ENCODE results near the gene ANKMY1. TPM values are rescaled to one million over a fixed set of nuclear protein-coding genes. Genes with fewer than 3 reads are reported as not detected.
"Not testable (repeated sequence)": the region's sequence is repeated elsewhere in the genome, so short reads cannot be mapped to it uniquely, and the experiment has no call there.

Gene ANKMY1
- total RNA-seq, 1 experiment from 2014 or later = 4.0 TPM

DNA sequence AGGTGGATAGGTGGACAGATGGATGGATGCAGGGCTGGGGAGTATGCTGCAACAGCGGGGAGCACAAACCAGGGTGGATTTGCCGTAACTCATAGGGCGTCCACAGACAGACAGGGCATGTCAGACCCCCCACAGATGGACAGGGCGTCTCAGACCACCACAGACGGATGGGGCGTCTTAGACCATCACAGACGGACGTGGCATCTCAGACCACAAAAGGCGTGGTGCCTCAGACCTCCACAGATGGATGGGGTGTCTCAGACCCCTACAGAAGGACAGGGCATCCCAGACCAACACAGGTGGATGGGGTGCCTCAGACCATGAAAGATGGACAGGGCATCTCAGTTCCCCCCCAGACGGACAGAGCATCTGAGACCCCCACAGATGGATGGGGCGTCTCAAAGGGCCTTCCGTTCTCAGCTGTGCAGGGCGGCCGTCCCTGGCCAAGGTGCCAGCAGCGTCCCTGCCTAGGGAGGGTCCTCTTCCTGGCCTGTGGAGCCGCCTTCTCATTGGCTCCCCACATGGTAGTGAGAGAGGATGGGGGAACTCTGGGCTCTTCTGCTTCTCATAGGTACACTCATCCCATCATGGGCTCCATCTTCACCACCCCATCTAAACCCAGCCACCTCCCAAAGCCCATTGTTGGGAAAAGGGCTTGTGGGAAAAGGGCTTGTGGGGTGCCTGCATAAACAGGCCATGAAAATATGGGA is 2.1 kb downstream of the ANKMY1 start:
- no peak for DNase-seq (ENCODE audit: low read depth)

DNA sequence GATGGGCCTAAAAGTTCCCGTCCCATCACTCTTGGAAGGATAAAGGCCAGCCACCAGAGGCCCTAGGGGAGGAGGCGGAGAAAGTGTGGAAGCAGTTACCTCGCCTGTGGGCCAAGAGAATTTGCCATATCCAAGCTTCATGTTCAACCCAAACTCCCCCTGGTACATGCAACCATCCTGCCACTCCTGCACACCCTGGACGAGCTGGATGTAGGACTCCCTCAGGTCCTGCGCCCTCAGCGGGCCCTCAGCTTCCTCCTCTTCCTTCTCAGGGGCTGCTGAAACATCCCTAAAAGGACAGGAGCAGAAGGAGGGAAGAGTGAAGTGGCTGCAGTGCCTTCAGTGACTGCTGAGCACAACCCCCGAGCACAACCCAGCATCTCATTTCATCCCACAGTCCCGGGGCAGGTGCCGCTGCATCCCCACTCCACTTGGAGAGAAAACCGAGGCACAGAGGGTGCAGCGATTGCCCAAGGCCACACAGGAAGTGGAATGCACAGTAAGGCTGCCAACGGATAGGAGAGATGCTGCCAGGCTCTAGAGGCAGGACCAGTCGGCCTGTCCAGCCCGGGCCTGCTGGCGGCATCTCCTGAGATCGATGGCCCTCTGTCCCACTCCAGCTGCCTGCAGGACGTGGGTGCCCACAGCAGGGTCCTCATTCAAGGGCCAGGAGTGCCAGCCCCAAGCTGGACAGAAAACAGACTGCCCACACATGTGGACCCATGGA is 2.9 kb downstream of the ANKMY1 start:
- no peak for DNase-seq (ENCODE audit: low read depth)

DNA sequence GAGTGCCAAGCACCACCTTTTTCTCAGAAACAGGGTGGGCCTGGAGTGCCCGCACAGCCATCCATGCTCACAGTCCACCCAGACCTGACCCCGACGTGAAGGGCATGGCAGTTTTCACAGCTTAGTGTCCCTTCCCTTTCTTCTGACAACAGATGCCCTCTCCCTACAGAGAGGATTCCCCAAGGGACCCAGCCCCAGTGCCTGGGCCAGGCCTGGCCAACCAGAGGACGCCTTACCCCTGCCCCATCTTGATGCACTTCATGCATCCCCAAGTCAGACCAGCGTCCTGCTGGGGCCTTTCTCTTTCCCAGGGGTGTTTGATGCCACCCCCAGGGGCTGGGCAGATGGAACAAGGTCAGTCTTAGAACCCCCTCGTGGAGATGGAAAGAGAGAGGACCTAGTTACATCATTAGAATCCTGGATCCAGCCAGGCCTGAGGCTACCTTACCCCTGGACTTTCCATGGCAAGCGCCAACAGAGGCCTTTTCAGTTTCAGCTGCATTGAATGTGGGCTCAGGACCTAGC is 3.8 kb downstream of the ANKMY1 start:
- no peak for DNase-seq (ENCODE audit: low read depth)

DNA sequence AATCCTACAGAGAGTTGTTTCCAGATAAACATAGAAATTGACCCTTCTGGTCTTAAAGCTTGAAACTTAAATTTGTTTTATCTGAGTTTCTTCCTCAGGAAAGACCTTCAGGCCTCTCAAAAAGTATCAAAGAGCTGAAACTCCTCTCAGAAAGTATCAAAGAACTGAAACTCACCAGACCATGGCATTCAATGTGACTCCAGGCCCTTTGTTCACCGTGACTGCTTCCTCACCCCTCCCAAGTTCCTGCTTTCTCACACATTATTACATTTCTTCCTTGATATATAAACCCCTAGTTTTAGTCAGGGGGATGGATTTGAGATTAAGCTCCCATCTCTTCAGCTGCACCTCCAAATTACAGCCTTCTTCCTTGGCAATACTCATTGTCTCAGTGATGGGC is 6.0 kb downstream of the ANKMY1 start:
- DNase-seq (ENCODE audit: low read depth) = no peak

DNA sequence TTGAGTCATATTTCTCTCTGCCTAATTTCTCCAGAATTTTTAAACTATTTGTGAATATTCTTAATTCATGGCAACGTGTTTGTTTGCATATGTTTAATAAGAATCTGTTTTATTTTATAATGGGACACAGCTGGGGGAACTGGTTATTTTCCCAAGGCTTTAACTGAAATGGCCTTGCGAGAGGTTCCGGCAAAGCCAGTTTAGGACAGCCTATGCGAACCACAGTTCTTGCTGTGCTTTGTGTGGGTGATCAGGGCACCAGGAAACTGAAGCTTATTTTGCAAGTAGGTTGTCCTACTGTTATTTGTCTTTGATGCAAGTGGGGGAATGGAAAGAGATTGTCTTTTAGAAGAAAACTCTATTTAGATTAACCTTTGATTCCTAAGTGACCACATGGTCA is 6.5 kb downstream of the ANKMY1 start:
- DNase-seq (ENCODE audit: low read depth) = no peak

DNA sequence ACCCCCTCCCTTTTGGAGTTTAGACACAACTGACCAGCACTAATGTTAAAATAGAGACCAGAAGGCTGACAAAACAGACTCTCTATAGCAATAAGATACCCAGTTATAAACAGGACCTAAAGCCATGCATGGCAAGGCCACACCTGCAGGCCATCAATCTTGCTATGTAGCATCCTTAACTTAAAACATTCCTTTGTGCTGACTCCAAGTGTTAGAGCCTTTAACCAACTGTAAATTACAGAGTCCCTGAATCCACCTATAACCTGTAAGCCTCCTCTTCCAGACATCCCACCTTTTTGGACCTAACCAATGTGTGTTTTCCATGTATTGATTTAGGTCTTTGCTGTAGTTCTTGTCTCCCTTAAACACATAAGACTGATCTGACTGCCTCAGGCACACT is 17.9 kb downstream of the ANKMY1 start:
- no peak for DNase-seq (ENCODE audit: low read depth)

DNA sequence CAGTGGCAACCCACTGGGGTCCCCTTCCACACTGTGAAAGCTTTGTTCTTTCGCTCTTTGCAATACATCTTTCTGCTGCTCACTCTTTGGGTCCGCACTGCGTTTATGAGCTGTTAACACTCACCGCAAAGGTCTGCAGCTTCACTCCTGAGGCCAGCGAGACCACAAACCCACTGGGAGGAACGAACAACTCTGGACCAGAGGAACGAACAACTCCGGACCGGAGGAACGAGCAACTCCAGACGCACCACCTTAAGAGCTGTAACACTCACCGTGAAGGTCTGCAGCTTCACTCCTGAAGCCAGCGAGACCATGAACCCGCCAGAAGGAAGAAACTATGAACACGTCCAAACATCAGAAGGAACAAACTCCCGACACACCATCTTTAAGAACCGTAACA is 18.7 kb downstream of the ANKMY1 start:
- not testable (repeated sequence) for DNase-seq (ENCODE audit: low read depth)

DNA sequence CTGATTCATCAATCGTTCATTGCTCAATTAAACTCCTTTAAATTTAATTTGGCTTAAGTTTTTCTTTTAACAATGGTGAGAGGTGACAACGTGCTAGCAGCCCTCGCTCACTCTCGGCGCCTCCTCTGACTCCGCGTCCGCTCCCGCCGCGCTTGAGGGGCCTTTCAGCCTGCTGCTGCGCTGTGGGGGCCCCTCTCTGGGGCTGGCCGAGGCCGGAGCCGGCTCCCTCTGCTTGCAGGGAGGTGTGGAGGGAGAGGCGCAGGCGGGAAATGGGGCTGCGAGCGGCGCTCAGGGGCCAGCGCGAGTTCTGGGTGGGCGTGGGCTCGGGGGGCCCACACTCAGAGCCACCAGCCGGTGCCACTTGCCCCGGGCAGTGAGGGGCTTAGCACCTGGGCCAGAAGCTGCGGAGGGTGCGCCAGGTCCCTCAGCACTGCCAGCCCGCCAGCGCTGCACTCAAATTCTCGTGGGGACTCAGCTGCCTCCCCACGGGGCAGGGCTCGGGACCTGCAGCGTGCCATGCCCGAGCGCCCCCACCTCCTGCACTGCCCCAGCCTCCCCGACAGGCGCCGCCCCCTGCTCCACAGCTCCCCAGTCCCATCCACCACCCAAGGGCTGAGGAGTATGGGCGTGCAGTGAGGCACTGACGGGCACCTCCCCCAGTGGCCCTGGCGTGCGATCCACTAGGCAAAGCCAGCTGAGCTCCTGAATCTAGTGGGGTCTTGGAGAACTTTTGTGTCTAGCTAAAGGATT is 19.6 kb downstream of the ANKMY1 start:
- DNase-seq (ENCODE audit: low read depth) = no peak

DNA sequence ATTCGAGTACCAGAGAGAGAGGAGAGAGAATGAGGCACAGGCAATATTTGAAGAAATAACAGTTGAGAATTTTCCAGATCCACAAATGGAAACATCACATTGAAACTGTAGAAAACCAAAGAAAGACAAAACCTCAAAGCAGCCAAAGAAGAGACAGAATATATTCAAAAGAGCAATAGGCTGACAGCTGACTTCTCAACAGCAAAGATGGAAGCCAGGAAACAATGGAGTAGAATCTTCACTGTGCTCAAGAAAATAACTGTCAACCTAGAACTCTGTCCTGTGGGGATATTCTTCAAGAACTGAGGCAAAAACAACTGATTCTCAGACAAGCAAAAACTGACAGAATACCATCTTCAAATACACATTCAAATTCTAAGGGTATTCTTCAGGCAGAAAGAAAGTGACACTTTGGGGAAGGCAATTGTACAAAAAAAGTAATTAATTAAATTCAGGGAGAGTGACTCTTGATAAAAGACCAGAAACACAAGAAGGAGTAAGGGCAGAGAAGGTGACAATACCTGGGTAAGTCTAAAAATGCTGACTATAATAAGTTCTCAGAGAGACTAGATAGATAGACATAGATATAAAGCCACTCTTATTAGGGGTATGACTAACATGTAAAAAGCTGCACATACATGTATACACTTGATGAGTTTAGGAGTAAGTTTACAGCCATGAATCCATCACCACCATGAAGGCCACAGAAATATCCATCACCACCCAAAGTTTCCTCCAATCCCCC is 25.6 kb downstream of the ANKMY1 start:
- DNase-seq (ENCODE audit: low read depth) = no peak

DNA sequence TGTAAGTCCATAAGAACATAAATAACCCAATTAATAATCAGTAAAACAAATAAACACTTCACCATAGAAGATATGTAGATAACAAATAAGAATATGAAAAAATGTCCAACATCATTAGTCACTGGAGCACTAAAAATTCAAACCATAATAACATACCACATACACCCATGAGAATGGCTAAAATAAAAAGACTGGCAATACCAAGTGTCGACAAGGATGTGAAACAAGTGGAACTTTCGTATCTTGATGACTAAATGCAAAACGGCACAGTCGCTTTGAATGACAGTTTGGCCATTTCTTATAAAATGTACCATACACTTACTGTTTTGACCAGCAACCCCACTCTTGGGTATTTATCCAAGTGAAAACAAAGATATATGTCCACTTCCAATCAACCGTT is 26.8 kb downstream of the ANKMY1 start:
- DNase-seq (ENCODE audit: low read depth) = no peak

DNA sequence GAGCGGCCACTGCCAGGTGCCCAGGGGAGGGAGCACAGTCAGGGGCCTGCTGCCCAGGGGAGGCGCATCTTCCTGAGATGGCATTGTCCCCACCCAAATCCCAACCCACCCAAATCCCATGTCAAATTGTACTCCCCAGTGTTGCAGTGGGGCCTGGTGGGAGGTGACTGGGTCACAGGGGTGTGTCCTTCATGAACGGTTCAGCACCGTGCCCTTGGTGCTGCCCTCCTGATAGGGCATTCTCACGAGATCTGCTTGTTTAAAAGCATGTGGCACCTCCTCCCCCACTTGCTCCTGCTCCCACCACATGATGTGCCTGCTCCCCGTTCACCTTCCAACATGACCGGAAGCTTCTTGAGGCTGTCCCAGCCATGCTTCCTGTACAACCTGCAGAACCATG is 27.6 kb downstream of the ANKMY1 start:
- no peak for DNase-seq (ENCODE audit: low read depth)

DNA sequence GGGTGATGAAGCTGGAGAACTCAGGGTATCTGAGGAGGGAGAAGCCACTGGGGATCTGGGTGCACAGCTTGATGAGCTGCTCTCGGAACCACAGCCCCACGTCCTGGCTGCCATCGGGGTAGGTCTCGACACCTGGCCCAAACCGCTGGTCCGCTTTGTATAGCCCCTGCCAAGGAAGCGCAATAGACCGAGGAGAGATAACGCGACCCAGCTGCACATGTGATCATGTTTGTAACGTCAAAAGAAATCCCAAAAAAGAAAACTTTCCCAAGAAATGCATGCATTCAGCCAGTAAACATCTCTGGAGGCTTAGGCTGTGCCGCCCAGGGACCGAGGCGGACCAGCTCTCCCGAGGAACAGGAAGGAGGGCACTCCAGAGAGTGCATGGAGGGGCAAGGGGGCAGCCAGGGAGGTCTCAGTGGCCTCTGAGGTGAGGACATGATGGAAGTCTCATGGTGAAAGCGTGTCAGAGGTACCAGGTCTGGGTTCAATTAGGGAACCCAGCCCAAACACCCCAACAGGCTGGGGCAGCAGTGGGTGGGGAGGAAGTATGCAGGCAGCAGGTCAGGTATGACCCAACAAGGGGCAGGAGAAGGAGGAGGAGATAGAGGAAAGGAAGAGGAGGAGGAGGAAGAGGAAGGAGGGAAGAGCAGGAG is 28.3 kb downstream of the ANKMY1 start:
- DNase-seq (ENCODE audit: low read depth) = no peak

DNA sequence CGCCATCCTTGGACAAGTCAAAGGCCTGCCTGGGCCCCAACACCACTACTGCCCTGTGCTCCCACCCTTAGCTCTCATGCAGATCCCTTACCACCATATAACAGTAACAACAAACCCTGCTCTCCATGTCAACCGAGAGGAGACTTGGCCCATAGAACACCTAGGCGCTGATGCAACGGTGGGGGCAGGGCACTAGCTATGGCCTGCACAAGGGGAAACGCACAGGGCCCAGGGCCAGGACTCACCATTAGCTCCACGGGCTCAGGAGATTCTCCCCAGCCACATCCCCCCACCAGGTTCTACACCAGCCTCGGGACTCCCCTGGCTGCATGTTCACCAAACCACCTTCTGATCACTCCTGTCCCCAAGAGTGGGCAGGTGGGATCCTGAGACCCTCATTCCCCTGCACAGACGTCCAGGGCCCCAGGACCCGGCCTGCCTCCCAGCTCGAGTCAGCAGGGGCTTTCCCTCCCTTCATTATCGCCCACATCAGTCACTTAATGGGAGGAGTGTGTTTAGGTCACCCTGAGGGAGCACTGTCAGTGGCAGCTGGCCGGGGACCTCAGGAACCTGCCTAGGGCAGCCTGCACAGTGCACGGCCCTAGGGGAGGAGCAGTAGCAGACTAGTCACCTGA is 29.3 kb downstream of the ANKMY1 start:
- no peak for DNase-seq (ENCODE audit: low read depth)

DNA sequence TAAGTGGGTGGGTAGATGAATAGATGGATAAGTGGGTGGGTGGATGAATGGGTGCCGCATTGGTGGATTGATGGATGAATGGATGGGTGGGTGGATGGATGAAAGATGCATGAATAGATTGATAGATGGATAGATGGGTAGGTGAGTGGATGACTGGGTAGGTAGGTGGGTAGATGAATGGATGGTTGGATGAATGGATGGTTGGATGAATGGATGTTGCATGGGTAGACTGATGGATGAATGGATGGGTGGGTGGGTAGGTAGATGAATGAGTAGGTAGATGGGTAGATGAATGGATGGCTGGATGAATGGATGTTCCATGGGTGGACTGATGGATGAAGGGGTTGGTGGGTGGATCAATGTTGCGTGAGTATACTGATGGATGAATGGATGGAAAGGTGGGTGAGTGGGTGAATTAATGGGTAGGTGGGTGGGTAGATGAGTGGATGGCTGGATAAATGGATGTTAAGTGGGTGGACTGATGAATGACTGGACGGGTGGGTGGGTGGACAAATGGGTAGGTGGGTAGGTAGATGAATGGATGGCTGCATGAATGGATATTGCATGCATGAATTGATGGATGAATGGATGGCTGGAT is 30.5 kb downstream of the ANKMY1 start:
- no peak for DNase-seq (ENCODE audit: low read depth)

DNA sequence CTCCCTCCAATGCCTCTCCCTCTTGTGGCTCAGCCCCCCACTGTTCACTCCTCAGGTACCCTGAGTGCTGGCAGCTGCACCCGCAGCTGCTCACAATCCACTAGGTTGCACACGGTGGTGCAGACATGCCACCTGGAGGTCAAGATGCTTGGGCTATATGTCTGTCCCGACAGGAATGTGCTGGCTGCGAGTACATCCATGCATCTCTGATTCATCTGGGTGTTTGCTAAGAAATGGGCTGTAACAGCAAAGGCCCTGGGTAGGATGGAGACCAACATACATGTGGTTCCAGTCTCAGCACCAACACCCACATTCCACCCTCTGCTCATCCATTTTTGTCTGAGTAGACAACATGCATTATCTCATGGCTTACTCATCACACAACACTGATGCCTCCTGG is 31.3 kb downstream of the ANKMY1 start:
- DNase-seq (ENCODE audit: low read depth) = no peak

DNA sequence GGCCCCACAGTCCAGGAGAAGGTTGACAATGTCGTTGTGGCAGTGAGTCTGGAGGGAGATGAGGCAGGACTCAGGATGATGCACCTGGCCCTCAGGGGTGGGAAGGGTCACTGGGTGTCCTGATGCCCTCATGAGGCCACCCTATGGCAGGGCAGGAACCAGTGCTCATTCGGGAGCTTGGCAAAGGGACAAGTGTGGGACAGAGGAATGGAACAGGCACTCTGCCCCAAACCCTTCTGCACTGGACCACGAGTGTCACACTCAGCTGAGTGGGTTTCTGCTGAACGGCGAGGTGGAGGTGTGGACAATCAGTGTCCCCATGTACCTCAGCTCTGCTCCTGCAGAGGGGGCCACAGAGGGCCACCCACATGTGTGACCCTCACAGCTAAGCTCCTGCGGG is 32.0 kb downstream of the ANKMY1 start:
- no peak for DNase-seq (ENCODE audit: low read depth)

DNA sequence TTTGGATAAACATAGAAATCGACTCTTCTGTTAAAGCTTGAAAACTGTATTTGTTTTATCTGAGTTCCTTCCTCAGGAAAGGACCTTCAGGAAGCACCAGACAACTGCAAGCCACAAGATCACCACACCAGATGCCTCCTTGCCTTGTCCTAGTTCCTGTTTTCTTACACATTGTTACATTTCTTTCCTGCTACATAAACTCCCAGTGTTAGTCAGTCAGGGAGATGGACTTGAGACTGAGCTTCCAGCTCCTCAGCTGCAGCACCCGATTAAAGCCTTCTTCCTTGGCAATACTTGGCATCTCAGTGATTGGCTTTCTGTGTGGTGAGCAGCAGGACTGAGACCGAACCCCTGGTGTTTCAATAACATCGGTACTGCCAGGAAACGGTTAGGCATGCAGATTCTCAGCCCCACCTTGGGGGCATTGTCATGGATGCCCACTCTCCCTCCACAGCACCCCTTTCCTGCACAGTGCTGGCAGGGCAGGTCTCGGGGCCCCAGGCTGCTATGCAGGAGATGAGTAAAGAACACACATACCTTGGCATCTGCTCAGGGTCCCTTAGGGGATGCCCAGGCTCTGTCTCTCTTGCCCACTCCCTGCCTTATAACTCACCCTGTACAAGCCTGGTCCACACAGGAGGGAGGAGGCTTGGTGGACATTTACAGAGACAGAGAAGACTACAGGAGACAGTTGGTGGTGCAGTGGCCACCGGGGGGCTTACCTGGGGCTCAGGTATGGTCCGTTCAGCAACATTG is 32.6 kb downstream of the ANKMY1 start:
- DNase-seq (ENCODE audit: low read depth) = no peak

DNA sequence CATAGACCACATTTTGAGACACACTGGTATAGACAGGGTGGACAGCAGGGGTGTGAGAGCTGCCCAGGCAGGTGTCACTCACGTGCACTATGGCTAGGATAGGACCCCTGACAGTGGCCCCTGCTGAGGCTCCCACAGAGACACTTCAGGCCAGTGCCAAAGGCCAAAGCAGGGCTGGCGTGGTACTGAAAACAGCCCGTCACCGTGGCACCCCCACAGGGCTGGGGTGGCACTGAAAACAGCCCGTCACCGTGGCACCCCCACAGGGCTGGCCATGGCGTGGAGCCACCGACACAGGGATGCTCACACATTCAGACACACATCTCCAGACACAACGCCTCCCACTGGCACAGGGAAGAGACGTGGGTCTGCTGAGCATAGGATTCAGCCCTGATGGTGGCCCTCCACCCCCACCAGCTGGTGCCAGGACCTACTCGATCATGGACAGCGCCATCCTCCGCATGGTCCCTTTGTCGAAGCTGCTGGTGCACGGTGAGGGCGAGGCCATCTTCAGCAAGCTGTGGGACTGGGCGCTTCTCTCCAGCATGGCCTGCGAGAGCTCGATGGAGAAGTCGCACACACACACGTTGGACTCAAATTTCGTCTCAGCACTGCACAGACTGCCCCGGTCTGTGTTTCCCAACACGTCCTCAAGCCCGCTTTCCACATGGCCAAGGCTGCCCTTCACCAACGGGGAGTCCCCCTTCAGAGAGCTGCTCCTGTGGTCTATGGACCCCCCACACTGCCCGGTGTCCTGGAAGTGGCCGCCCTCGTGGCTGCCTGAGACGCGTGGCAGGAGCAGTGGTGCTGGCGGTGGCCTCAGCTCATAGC is 34.1 kb downstream of the ANKMY1 start:
- DNase-seq (ENCODE audit: low read depth) = no peak

DNA sequence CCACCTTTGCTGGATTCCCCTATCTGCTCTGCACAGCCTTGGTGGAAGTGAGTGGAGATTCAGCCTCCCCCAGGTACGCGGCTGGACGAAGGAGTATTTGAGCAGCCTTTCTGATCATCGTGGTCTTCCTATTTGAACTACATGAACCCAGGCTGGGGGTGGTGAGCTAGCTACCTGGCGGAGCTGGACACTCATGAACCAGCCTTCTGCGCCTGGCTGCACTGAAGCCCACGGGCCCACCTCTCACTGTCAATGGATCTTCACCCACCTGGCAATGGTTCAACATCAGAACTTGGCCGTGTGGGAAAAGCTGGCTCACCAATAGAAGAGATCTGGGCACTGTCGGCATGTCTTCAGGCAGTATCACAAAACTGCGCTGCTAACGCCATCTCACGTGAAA is 35.4 kb downstream of the ANKMY1 start:
- DNase-seq (ENCODE audit: low read depth) = no peak
